Mesenchymal stem cell (in vitro differentiated cells and primary cell): ENCODE measurements around the gene NDUFS7.

Experiments used
- DNase-seq: peaks from one replicate; pipeline ENCODE4 v3.0.0-alpha.2; 2013
- H2AFZ ChIP-seq: one replicate; pipeline ENCODE4 v1.6.1; 2013; ENCODE audit warnings: low read depth, mild to moderate bottlenecking, control low read depth, inconsistent platforms, low read length, moderate library complexity
- H2AK5ac ChIP-seq: 2 replicates; pipeline ENCODE4 v1.6.1; 2013; ENCODE audit warnings: low read length, moderate library complexity, mild to moderate bottlenecking, inconsistent platforms; ENCODE audit not compliant: severe bottlenecking
- H2BK120ac ChIP-seq: one replicate; pipeline ENCODE4 v1.6.1; 2013; ENCODE audit warnings: low read depth, mild to moderate bottlenecking, inconsistent platforms, low read length, moderate library complexity
- H2BK12ac ChIP-seq, 2 experiments: one replicate each; pipeline ENCODE4 v1.6.1; 2013; ENCODE audit warnings: inconsistent platforms in 2 of 2, low read length in 2 of 2, mild to moderate bottlenecking in 2 of 2, moderate library complexity in 2 of 2, control low read depth in 1 of 2
- H2BK15ac ChIP-seq: one replicate; pipeline ENCODE4 v1.6.1; 2013; ENCODE audit warnings: mild to moderate bottlenecking, low read depth, inconsistent platforms; ENCODE audit not compliant: poor library complexity, severe bottlenecking
- H2BK5ac ChIP-seq: 2 replicates; pipeline ENCODE4 v1.6.1; 2013; ENCODE audit warnings: low read depth, mild to moderate bottlenecking, low read length, control low read depth, inconsistent platforms; ENCODE audit not compliant: poor library complexity, severe bottlenecking
- H3K14ac ChIP-seq, 2 experiments: one replicate each; pipeline ENCODE4 v1.6.1; 2013; ENCODE audit warnings: inconsistent platforms in 2 of 2, low read length in 2 of 2, control low read depth in 1 of 2, mild to moderate bottlenecking in 1 of 2, moderate library complexity in 1 of 2
- H3K18ac ChIP-seq, 2 experiments: one replicate each; pipeline ENCODE4 v1.6.1; 2013; ENCODE audit warnings: inconsistent platforms in 2 of 2, low read length in 2 of 2, control low read depth in 1 of 2, low read depth in 1 of 2, mild to moderate bottlenecking in 1 of 2
- H3K23ac ChIP-seq, 2 experiments: one replicate each; pipeline ENCODE4 v1.6.1; 2013; ENCODE audit warnings: inconsistent platforms in 2 of 2, low read length in 2 of 2, mild to moderate bottlenecking in 2 of 2, moderate library complexity in 2 of 2, control low read depth in 1 of 2
- H3K27ac ChIP-seq: 2 replicates; pipeline ENCODE4 v1.5.1; 2013; ENCODE audit warnings: mild to moderate bottlenecking, moderate library complexity, low read length, control low read depth, inconsistent platforms; ENCODE audit not compliant: poor library complexity, severe bottlenecking
- H3K27me3 ChIP-seq, 2 experiments: 2 replicates each; pipeline versions ENCODE4 v1.6.1 to v1.7.0; 2013; ENCODE audit warnings: low read length in 2 of 2, mild to moderate bottlenecking in 2 of 2, moderate library complexity in 2 of 2, control low read depth in 1 of 2, inconsistent platforms in 1 of 2; ENCODE audit not compliant: control insufficient read depth in 1 of 2, insufficient read depth in 1 of 2
- H3K36me3 ChIP-seq, 2 experiments: 2 replicates each; pipeline versions ENCODE4 v1.6.1 to v1.7.0; 2013; ENCODE audit warnings: low read length in 2 of 2, control low read depth in 1 of 2, inconsistent platforms in 1 of 2, low read depth in 1 of 2, mild to moderate bottlenecking in 1 of 2; ENCODE audit not compliant: insufficient read depth in 2 of 2, control insufficient read depth in 1 of 2
- H3K4ac ChIP-seq, 2 experiments: one replicate each; pipeline ENCODE4 v1.6.1; 2013; ENCODE audit warnings: inconsistent platforms in 2 of 2, low read length in 2 of 2, mild to moderate bottlenecking in 2 of 2, moderate library complexity in 2 of 2, control low read depth in 1 of 2, low read depth in 1 of 2
- H3K4me1 ChIP-seq: 2 replicates; pipeline ENCODE4 v1.6.1; 2013; ENCODE audit warnings: low read depth, low read length, control low read depth; ENCODE audit not compliant: control insufficient read depth, insufficient read depth
- H3K4me2 ChIP-seq: 2 replicates; pipeline ENCODE4 v1.6.1; 2013; ENCODE audit warnings: low read length, mild to moderate bottlenecking, inconsistent platforms; ENCODE audit not compliant: poor library complexity, severe bottlenecking
- H3K4me3 ChIP-seq, 2 experiments: 2 replicates each; pipeline versions ENCODE4 v1.5.1 to v1.7.0; 2013; ENCODE audit warnings: low read length in 2 of 2, mild to moderate bottlenecking in 2 of 2, control low read depth in 1 of 2, low read depth in 1 of 2; ENCODE audit not compliant: insufficient read depth in 1 of 2
- H3K79me1 ChIP-seq: replicated peaks from 2 replicates; pipeline ENCODE4 v1.6.1; 2013; ENCODE audit warnings: mild to moderate bottlenecking, control low read depth, low read length, inconsistent platforms; ENCODE audit not compliant: poor library complexity, severe bottlenecking
- H3K9ac ChIP-seq: 2 replicates; pipeline ENCODE4 v1.7.0; 2013; ENCODE audit warnings: mild to moderate bottlenecking, low read length, moderate library complexity
- H3K9me3 ChIP-seq: 2 replicates; pipeline ENCODE4 v1.7.0; 2013; ENCODE audit warnings: mild to moderate bottlenecking, low read length; ENCODE audit not compliant: control insufficient read depth
- H4K8ac ChIP-seq: one replicate; pipeline ENCODE4 v1.6.1; 2013; ENCODE audit warnings: inconsistent platforms, mild to moderate bottlenecking, low read length, moderate library complexity
- H4K91ac ChIP-seq: one replicate; pipeline ENCODE4 v1.6.1; 2013; ENCODE audit warnings: mild to moderate bottlenecking, low read length, inconsistent platforms
- WGBS: methylation state at CpG from one replicate; pipeline ENCODE4 v1.1.7; 2013; ENCODE audit warnings: mixed read lengths; 5-methylcytosine and 5-hydroxymethylcytosine counted together

The NDUFS7 gene

DNA sequence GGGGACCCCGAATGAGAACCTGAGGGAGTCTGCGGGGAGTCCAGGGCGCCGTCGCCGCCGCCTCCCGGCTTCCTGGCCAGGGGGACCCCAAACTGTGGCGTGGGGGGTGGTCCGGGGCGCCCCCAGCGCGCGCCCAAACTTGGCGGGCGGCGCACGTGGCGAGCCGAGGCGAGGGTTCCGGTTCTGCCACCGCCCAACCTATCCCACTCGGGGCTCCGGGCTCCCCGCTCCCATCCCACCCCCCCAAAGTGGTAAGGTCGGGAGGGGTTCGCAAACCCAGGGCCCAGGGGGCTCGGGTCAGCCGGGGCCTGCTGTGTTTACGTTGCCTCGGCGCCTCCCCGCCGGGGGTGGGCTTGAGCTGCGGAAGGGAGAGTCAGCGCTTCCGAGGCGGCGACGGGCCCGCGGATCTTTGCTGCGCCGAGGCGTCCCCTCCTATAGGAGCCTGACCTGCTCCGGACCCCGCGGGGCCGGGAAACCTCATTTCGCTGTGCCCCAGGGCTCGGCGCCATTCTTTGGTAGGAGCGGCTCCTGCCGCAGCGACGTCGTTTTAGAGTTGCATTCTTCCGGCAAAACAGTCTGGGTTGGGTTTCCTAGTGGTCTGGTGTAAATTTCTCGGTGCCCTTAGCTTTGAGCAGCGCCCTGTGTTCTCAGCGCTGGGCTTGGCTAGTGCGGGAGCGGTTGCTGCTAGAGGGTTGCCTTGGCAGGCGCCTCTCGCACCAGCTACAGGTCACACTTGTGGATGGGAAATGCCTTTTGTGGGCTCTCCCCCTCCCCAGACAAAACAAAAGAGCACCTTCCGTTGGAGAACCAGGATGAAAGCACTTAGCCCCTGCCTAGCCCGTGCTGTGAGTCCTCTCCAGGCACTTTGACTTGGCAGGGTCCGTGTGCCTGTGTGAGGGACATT is 24.8 kb downstream of the NDUFS7 start:
- peak; percentile 66 for DNase-seq
- WGBS, result 1% methylated on average over 40 of the region's 69 CpGs
- H2AFZ ChIP-seq, result no peak overlapping the region
- H3K27ac ChIP-seq, result peak overlapping the region; percentile 63
- H3K23ac ChIP-seq, result peak overlapping the region; percentile 64 to 75
- no peaks in the 10 kb centered on the region for H3K9me3 ChIP-seq
- no peaks in the 10 kb centered on the region for H3K27me3 ChIP-seq
- H3K9ac ChIP-seq, result peak overlapping the region; percentile 93
- no peaks in the 10 kb centered on the region for H3K79me1 ChIP-seq
- peak overlapping the region in 1 of 2 experiments; percentile 38 for H2BK12ac ChIP-seq
- peak overlapping the region; percentile 78 to 92 for H3K4me3 ChIP-seq
- H4K8ac ChIP-seq, result peak overlapping the region; percentile 56
- peak overlapping the region; percentile 40 for H2BK15ac ChIP-seq
- peak overlapping the region; percentile 59 for H4K91ac ChIP-seq
- H2BK5ac ChIP-seq, result peak overlapping the region; percentile 75
- H3K4me1 ChIP-seq, result peaks cover 51% of the 10 kb centered on the region
- peak overlapping the region; percentile 63 for H2AK5ac ChIP-seq
- peak overlapping the region; percentile 82 to 96 for H3K4ac ChIP-seq
- peaks cover 7 to 23% of the 10 kb centered on the region in 2 experiments for H3K36me3 ChIP-seq
- peak overlapping the region; percentile 68 to 98 for H3K14ac ChIP-seq
- H2BK120ac ChIP-seq, result peak overlapping the region; percentile 97
- H3K18ac ChIP-seq, result peak overlapping the region; percentile 68 to 90
- H3K4me2 ChIP-seq, result peak overlapping the region; percentile 93

DNA sequence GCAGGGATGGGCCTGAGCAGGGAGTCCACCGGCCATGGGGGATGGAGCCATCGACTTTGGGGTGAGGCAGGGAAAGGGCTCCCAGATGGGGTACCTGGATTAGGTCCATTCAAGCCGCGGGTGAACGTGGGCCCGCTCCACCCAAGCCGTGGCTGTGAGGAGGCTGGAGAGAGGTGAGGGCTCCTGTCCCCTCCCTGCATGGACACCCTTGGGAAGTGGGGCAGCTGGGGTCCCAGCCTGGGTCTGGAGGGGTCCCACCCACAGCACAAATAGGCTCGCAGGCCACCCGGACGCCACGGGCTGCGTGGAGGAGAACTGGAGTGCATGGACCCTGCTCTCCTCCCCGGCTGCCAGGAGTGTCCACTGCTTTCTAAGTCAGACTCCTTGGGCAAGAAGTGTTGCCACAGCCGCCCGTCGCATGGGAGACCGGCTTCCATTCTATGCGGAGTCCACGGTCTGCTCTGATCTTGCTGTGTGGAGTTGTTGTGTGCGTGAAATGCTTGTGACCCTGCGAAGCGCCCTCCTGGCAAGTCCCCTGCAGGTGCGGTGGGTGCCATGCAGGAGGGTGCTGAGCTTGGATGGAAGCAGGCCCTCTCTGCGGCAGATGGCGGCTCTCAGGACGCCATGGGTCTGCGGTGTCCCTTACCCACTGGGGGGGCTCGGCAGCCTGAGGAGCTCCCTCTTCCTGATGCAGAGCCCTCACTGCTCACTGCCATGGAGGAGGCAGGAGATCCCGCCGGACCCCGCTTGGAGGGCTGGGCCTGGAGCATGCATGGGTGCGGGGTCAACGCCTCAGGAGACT is 25.7 kb downstream of the NDUFS7 start:
- Histone ChIP-seq H3K4ac (peak overlapping the region; percentile 59 to 96), H3K9ac (peak overlapping the region; percentile 93), H2BK15ac (peak overlapping the region; percentile 12), H3K23ac (peak overlapping the region in 1 of 2 experiments; percentile 68), H3K18ac (peak overlapping the region in 1 of 2 experiments; percentile 67), H3K4me3 (peak overlapping the region; percentile 78 to 92), H2AK5ac (peak overlapping the region; percentile 63), H2AFZ (no peak overlapping the region), H3K4me2 (peak overlapping the region; percentile 93), H3K9me3 (no peaks in the 10 kb centered on the region), H3K14ac (peak overlapping the region in 1 of 2 experiments; percentile 68), H3K4me1 (peaks cover 53% of the 10 kb centered on the region), H2BK120ac (no peak overlapping the region), H4K8ac (peak overlapping the region; percentile 24), H4K91ac (peak overlapping the region; percentile 59), H3K36me3 (peaks cover 10 to 27% of the 10 kb centered on the region in 2 experiments), H3K27ac (peak overlapping the region; percentile 48), H2BK5ac (no peak overlapping the region), H2BK12ac (peak overlapping the region; percentile 14 to 37), H3K79me1 (no peaks in the 10 kb centered on the region), H3K27me3 (no peaks in the 10 kb centered on the region)
- 89% methylated on average over 33 of the region's 33 CpGs for WGBS
- DNase-seq, result no peak

DNA sequence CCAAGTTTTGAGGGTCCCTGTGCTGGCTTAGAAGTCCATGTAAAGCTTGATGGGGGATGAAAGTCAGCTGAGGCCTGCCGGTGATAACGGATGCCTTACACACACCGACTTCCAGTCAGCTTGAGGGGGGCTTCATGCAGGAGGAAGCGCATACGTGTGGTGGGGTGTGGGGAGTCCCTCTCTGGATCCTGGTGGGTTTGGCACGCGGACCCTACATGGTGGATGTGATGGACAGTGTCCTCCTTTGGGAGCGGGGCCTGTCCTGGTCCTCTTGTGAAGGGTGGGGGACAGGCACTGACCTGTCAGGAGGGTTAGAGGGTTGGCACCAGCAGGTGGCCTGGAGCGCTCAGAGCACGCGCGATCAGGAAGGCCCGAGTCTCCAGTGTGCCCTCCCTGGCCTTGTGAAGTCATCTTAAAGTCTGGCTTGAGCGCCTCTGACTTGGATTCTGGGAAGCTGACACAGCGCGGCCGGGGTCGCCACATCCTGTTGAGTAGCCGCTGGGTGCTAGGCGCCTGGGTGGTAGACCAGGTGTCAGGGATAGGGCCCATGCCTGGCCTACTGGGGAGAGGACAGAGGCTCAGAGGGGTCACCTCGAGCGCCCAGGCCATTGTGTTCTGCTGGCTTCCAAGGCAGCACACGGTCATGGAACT is 26.6 kb downstream of the NDUFS7 start:
- peak overlapping the region; percentile 24 for H3K4me2 ChIP-seq
- H4K91ac ChIP-seq, result no peak overlapping the region
- peak overlapping the region; percentile 73 for H3K27ac ChIP-seq
- H2BK12ac ChIP-seq, result no peak overlapping the region
- H2BK120ac ChIP-seq, result no peak overlapping the region
- peak overlapping the region; percentile 5 to 92 for H3K4me3 ChIP-seq
- H3K79me1 ChIP-seq, result no peaks in the 10 kb centered on the region
- peak overlapping the region; percentile 35 for H2BK5ac ChIP-seq
- H3K23ac ChIP-seq, result peak overlapping the region in 1 of 2 experiments; percentile 70
- peak overlapping the region in 1 of 2 experiments; percentile 92 for H3K14ac ChIP-seq
- no peak overlapping the region for H2BK15ac ChIP-seq
- peak overlapping the region; percentile 49 for H2AK5ac ChIP-seq
- peak overlapping the region; percentile 93 for H3K9ac ChIP-seq
- 94% methylated on average over 23 of the region's 23 CpGs for WGBS
- no peaks in the 10 kb centered on the region for H3K9me3 ChIP-seq
- peak; percentile 30 for DNase-seq
- H3K36me3 ChIP-seq, result peaks cover 10 to 27% of the 10 kb centered on the region in 2 experiments
- H3K27me3 ChIP-seq, result no peaks in the 10 kb centered on the region
- H4K8ac ChIP-seq, result no peak overlapping the region
- H3K18ac ChIP-seq, result peak overlapping the region in 1 of 2 experiments; percentile 41
- no peak overlapping the region for H2AFZ ChIP-seq
- H3K4ac ChIP-seq, result no peak overlapping the region
- peaks cover 58% of the 10 kb centered on the region for H3K4me1 ChIP-seq
